ENCODE data around the gene ST14. TPM values are rescaled to one million over a fixed set of nuclear protein-coding genes. Genes with fewer than 3 reads are reported as not detected.

The ST14 gene
- total and polyA plus RNA-seq, 2 donors (not counting 3 experiments of a cell fraction or from before 2014, with no cell fraction given): 0.08 TPM; not detected in 1

- dilution Hi-C loops (cut with MboI; ENCODE audit: extremely low pct_ligation_motif_present, low sequenced_read_pairs) (no loop called here), intact Hi-C loops (cut with micrococcal nuclease) (no loop called here)
- POLR2A ChIA-PET: interaction anchor here (0.6 to 0.7 kb wide), 2 partner anchors 29 to 112 kb away, joined by 3 to 4 read pairs; partner anchors contain the start of gene PRDM10
These were observed 44.9 kb upstream of the ST14 start for GRCh38 chr11:130114726-130115125.

More at GRCh38 chr11:130114726-130115125, 44.9 kb upstream of the ST14 start:
- H3K79me2 ChIP-seq (ENCODE audit: control insufficient read depth, insufficient read depth, low read length): peaks cover 94% of the 10 kb centered on the region
- no peak for TF ChIP-seq POLR2AphosphoS5 (IDR thresholded peaks at IDR 0.05; ENCODE audit: insufficient read depth, low read depth, low read length)
- no peak for TF ChIP-seq FOS (IDR thresholded peaks at IDR 0.05; ENCODE audit: borderline replicate concordance, insufficient read depth, low read length)
- TF ChIP-seq, protein P1, sequence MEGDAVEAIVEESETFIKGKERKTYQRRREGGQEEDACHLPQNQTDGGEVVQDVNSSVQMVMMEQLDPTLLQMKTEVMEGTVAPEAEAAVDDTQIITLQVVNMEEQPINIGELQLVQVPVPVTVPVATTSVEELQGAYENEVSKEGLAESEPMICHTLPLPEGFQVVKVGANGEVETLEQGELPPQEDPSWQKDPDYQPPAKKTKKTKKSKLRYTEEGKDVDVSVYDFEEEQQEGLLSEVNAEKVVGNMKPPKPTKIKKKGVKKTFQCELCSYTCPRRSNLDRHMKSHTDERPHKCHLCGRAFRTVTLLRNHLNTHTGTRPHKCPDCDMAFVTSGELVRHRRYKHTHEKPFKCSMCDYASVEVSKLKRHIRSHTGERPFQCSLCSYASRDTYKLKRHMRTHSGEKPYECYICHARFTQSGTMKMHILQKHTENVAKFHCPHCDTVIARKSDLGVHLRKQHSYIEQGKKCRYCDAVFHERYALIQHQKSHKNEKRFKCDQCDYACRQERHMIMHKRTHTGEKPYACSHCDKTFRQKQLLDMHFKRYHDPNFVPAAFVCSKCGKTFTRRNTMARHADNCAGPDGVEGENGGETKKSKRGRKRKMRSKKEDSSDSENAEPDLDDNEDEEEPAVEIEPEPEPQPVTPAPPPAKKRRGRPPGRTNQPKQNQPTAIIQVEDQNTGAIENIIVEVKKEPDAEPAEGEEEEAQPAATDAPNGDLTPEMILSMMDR (IDR thresholded peaks at IDR 0.05; ENCODE audit: extremely low read depth in 1 of 2, insufficient read depth in 1 of 2, low read depth in 1 of 2, low read length in 2 of 2): no peak
- no peak for TF ChIP-seq MYC (IDR thresholded peaks at IDR 0.05; ENCODE audit: low read depth, low read length)
- TF ChIP-seq GATA2 (IDR thresholded peaks at IDR 0.05; ENCODE audit: insufficient read depth, insufficient read length, low read depth, low read length): no peak
- TF ChIP-seq JUN (IDR thresholded peaks at IDR 0.05; ENCODE audit: borderline replicate concordance, insufficient read depth, insufficient read length, low read depth): no peak
- TF ChIP-seq POLR2A (IDR thresholded peaks at IDR 0.05; ENCODE audit: low read depth, low read length): no peak
- TF ChIP-seq EZH2 (IDR thresholded peaks at IDR 0.05; ENCODE audit: borderline replicate concordance, low read depth, low read length, severe bottlenecking): no peak
- BruUV-seq (replicated peaks): no TSS peak
- no peaks in the 10 kb centered on the region for H3K27me3 ChIP-seq (ENCODE audit: control insufficient read depth in 2 of 2, insufficient read depth in 2 of 2, low read length in 2 of 2)
- H3K9me1 ChIP-seq (replicated peaks; ENCODE audit: control insufficient read depth, extremely low read depth, insufficient read depth, low read length): no peaks in the 10 kb centered on the region
- H3K9me3 ChIP-seq (replicated peaks; ENCODE audit: control insufficient read depth, insufficient read depth, low read length): no peaks in the 10 kb centered on the region
- no peak overlapping the region for H3K4me3 ChIP-seq (replicated peaks in 1 of 3; ENCODE audit: insufficient read depth in 1 of 3, low read depth in 1 of 3, low read length in 3 of 3)
- no peak overlapping the region for H2AFZ ChIP-seq (ENCODE audit: low read depth, low read length)
- CTCF ChIA-PET: interaction anchor here (1.0 to 1.8 kb wide), 9 partner anchors 8 to 202 kb away, joined by 3 to 14 read pairs (median 3); no protein-coding TSS in a partner anchor
- DNase-seq (ENCODE audit: low read depth, low spot score) (no peak), FAIRE-seq (no peak)
- H4K20me1 ChIP-seq (replicated peaks; ENCODE audit: control insufficient read depth, extremely low read depth, insufficient read depth, low read length): peaks cover 4% of the 10 kb centered on the region
- H3K27ac ChIP-seq (ENCODE audit: insufficient read depth, low read depth, low read length): no peak overlapping the region
- H3K4me2 ChIP-seq (ENCODE audit: insufficient read depth, low read length): no peak overlapping the region
- H3K9ac ChIP-seq (replicated peaks; ENCODE audit: extremely low read depth, insufficient read depth, low read length): no peak overlapping the region
- peaks cover 24% of the 10 kb centered on the region for H3K4me1 ChIP-seq (ENCODE audit: control insufficient read depth, extremely low read depth, insufficient read depth, low read length)
- H3K36me3 ChIP-seq (ENCODE audit: control insufficient read depth in 2 of 2, extremely low read depth in 1 of 2, insufficient read depth in 2 of 2, low read length in 2 of 2): peaks cover 12% of the 10 kb centered on the region in 2 experiments
